Measurements from ENCODE around the gene DLX4.

DLX4 gene

GRCh38 chr17:49946964-49947584 lies 21.9 kb upstream of the DLX4 start:
- DNase-seq (ENCODE audit: low spot score) = no peak

- no peak for DNase-seq (ENCODE audit: low spot score)
Measured at GRCh38 chr17:49949634-49950033, 19.4 kb upstream of the DLX4 start.

GRCh38 chr17:49951362-49952082 lies 17.5 kb upstream of the DLX4 start:
- DNase-seq (ENCODE audit: low spot score) = no peak

GRCh38 chr17:49952209-49952911 lies 16.6 kb upstream of the DLX4 start:
- peak; percentile 77 for DNase-seq (ENCODE audit: low spot score)

GRCh38 chr17:49952912-49953497 lies 16.0 kb upstream of the DLX4 start:
- no peak for DNase-seq (ENCODE audit: low spot score)

GRCh38 chr17:49955157-49955556 lies 13.8 kb upstream of the DLX4 start:
- DNase-seq (ENCODE audit: low spot score) = no peak

GRCh38 chr17:49956780-49957179 lies 12.2 kb upstream of the DLX4 start:
- DNase-seq (ENCODE audit: low spot score) = no peak

GRCh38 chr17:49957350-49957749 lies 11.6 kb upstream of the DLX4 start:
- DNase-seq (ENCODE audit: low spot score) = no peak

- no peak for DNase-seq (ENCODE audit: low spot score)
Measured at GRCh38 chr17:49958723-49959122, 10.3 kb upstream of the DLX4 start.

- no peak for DNase-seq (ENCODE audit: low spot score)
Measured at GRCh38 chr17:49959183-49959935, 9.6 kb upstream of the DLX4 start.

GRCh38 chr17:49962599-49963308 lies 6.2 kb upstream of the DLX4 start:
- DNase-seq (ENCODE audit: low spot score) = no peak

- no peak for DNase-seq (ENCODE audit: low spot score)
Measured at GRCh38 chr17:49963309-49963625, 5.7 kb upstream of the DLX4 start.

- DNase-seq (ENCODE audit: low spot score) = no peak
Measured at GRCh38 chr17:49963626-49964302, 5.2 kb upstream of the DLX4 start.

GRCh38 chr17:49964303-49964768 lies 4.7 kb upstream of the DLX4 start:
- DNase-seq (ENCODE audit: low spot score) = no peak

- no peak for DNase-seq (ENCODE audit: low spot score)
Measured at GRCh38 chr17:49964769-49965523, 4.0 kb upstream of the DLX4 start.

GRCh38 chr17:49965524-49965909 lies 3.5 kb upstream of the DLX4 start:
- no peak for DNase-seq (ENCODE audit: low spot score)

GRCh38 chr17:49966767-49967166 lies 2.2 kb upstream of the DLX4 start:
- no peak for DNase-seq (ENCODE audit: low spot score)

GRCh38 chr17:49967205-49967604 lies 1.8 kb upstream of the DLX4 start:
- DNase-seq (ENCODE audit: low spot score) = no peak

GRCh38 chr17:49967621-49968404 lies 1.2 kb upstream of the DLX4 start:
- no peak for DNase-seq (ENCODE audit: low spot score)

All from SK-N-DZ (cell line).